Inflammatory macrophage treated with lipopolysaccharide for 1 hour (primary cell): ENCODE measurements around the gene PMF1.
A peak's percentile ranks its signal among the peaks of the same experiment; 100 is the strongest.
"Not testable (repeated sequence)": the region's sequence is repeated elsewhere in the genome, so short reads cannot be mapped to it uniquely, and the experiment has no call there.

Experiments
- DNase-seq, 2 donors: peaks; one replicate each; pipeline ENCODE4 v3.0.0-alpha.2; 2020 to 2022

PMF1 gene

GRCh38 chr1:156198831-156199349, 13.9 kb upstream of the PMF1 start:
- DNase-seq = no peak

- no peak for DNase-seq
Measured at GRCh38 chr1:156200044-156200443, 12.8 kb upstream of the PMF1 start.

GRCh38 chr1:156203331-156203730, 9.5 kb upstream of the PMF1 start:
- DNase-seq = no peak

- no peak for DNase-seq
Measured at GRCh38 chr1:156204686-156205085, 8.1 kb upstream of the PMF1 start.

- DNase-seq = no peak
Measured at GRCh38 chr1:156211243-156211642, 1.6 kb upstream of the PMF1 start.

- no peak for DNase-seq
Measured at GRCh38 chr1:156212130-156212529, 677 bp upstream of the PMF1 start.

GRCh38 chr1:156213644-156213966, 798 bp downstream of the PMF1 start:
- no peak for DNase-seq

- DNase-seq = no peak
Measured at GRCh38 chr1:156214024-156214748, 1.4 kb downstream of the PMF1 start.

GRCh38 chr1:156216361-156217086, 3.7 kb downstream of the PMF1 start:
- DNase-seq = not testable (repeated sequence)

GRCh38 chr1:156217871-156218270, 5.1 kb downstream of the PMF1 start:
- peak; percentile 37 to 41 for DNase-seq

- no peak for DNase-seq
Measured at GRCh38 chr1:156220226-156220625, 7.4 kb downstream of the PMF1 start.

GRCh38 chr1:156221986-156222692, 9.3 kb downstream of the PMF1 start:
- no peak for DNase-seq

GRCh38 chr1:156225677-156226014, 12.8 kb downstream of the PMF1 start:
- DNase-seq = no peak

GRCh38 chr1:156226116-156226538, 13.3 kb downstream of the PMF1 start:
- DNase-seq = no peak

- DNase-seq = no peak
Measured at GRCh38 chr1:156226782-156227181, 14.0 kb downstream of the PMF1 start.

GRCh38 chr1:156228501-156228900, 15.7 kb downstream of the PMF1 start:
- DNase-seq = no peak

GRCh38 chr1:156229809-156230472, 17.1 kb downstream of the PMF1 start:
- no peak for DNase-seq

- no peak for DNase-seq
Measured at GRCh38 chr1:156230473-156230837, 17.6 kb downstream of the PMF1 start.

GRCh38 chr1:156232201-156232894, 19.5 kb downstream of the PMF1 start:
- DNase-seq = no peak

GRCh38 chr1:156233426-156234127, 20.8 kb downstream of the PMF1 start:
- DNase-seq = no peak

GRCh38 chr1:156236164-156236563, 23.4 kb downstream of the PMF1 start:
- DNase-seq = no peak

GRCh38 chr1:156238248-156238647, 25.4 kb downstream of the PMF1 start:
- no peak for DNase-seq
